H1 (cell line): ENCODE data around the gene OR10A7. TPM values are rescaled to one million over a fixed set of nuclear protein-coding genes. Genes with fewer than 3 reads are reported as not detected.

Experiments used
- CTCF ChIA-PET: fragments of 300-600 bp; sonication (Branson Sonifier 250); formaldehyde crosslinking; loops from one replicate; lab custom pipeline; 2021; ENCODE audit not compliant: partially characterized antibody; lab: Charles Lee
- POLR2A ChIA-PET: fragments of 300-600 bp; sonication (Branson Sonifier 250); formaldehyde crosslinking; loops from one replicate; lab custom pipeline; 2021; ENCODE audit warnings: inconsistent platforms; ENCODE audit not compliant: partially characterized antibody; lab: Charles Lee
- DNase-seq, 2 experiments: peaks; one replicate each; pipeline versions ENCODE4 v3.0.0 to v3.0.0-alpha.2; 2010 to 2022; ENCODE audit warnings: low spot score in 2 of 2, low read depth in 1 of 2, mixed read lengths in 1 of 2
- FAIRE-seq: peaks from 2 replicates; lab custom pipeline; 2011; peaks lifted over from hg19 to GRCh38; lab: Jason Lieb, UNC
- H2AFZ ChIP-seq: 2 replicates; pipeline ENCODE4 v1.8.1; 2012; ENCODE audit warnings: low read length, inconsistent platforms
- H2AK5ac ChIP-seq: 2 replicates; pipeline ENCODE4 v1.6.1; 2013; ENCODE audit warnings: low read depth, low read length
- H2BK120ac ChIP-seq: replicated peaks from 2 replicates; pipeline ENCODE3; 2013; ENCODE audit warnings: low read depth, low read length, inconsistent platforms
- H2BK12ac ChIP-seq: 2 replicates; pipeline ENCODE4 v1.6.1; 2013; ENCODE audit warnings: low read depth, low read length
- H2BK15ac ChIP-seq: 2 replicates; pipeline ENCODE4 v1.6.1; 2013; ENCODE audit warnings: low read length
- H2BK20ac ChIP-seq: 2 replicates; pipeline ENCODE4 v1.6.1; 2013; ENCODE audit warnings: low read length
- H2BK5ac ChIP-seq: 2 replicates; pipeline ENCODE4 v1.6.1; 2013; ENCODE audit warnings: low read depth, low read length
- H3K14ac ChIP-seq: 2 replicates; pipeline ENCODE4 v1.6.1; 2013; ENCODE audit warnings: inconsistent platforms; ENCODE audit not compliant: insufficient read length
- H3K18ac ChIP-seq: 2 replicates; pipeline ENCODE4 v1.6.1; 2013; ENCODE audit warnings: low read length; ENCODE audit errors: extremely low read depth
- H3K23ac ChIP-seq: 2 replicates; pipeline ENCODE4 v1.6.1; 2013; ENCODE audit warnings: inconsistent platforms; ENCODE audit not compliant: insufficient read length
- H3K23me2 ChIP-seq: 2 replicates; pipeline ENCODE4 v1.6.1; 2013; ENCODE audit warnings: low read depth, low read length
- H3K27ac ChIP-seq: 2 replicates; pipeline ENCODE4 v1.6.1; 2011; ENCODE audit warnings: low read depth, low read length, inconsistent platforms
- H3K27me3 ChIP-seq, 4 experiments: replicated peaks in 1 of 4; 1 replicate in 1 of 4; 2 replicates in 3 of 4; pipeline versions ENCODE4 v1.6.1 to v1.8.1; 2011 to 2013; ENCODE audit warnings: low read length in 3 of 4, mild to moderate bottlenecking in 3 of 4, inconsistent platforms in 2 of 4, mixed read lengths in 2 of 4, moderate library complexity in 1 of 4; ENCODE audit not compliant: control insufficient read depth in 3 of 4, insufficient read depth in 3 of 4; ENCODE audit errors: extremely low read depth in 1 of 4
- H3K36me3 ChIP-seq, 4 experiments: 2 replicates each; pipeline versions ENCODE4 v1.6.1 to v1.8.1; 2011 to 2013; ENCODE audit warnings: mild to moderate bottlenecking in 4 of 4, low read length in 3 of 4, moderate library complexity in 2 of 4, control low read depth in 1 of 4, inconsistent platforms in 1 of 4; ENCODE audit not compliant: insufficient read depth in 4 of 4, control insufficient read depth in 2 of 4
- H3K4ac ChIP-seq: replicated peaks from 2 replicates; pipeline ENCODE3; 2013; ENCODE audit warnings: low read length, low read depth, mixed read lengths, inconsistent platforms; ENCODE audit not compliant: insufficient read length
- H3K4me1 ChIP-seq, 4 experiments: replicated peaks in 1 of 4; 1 replicate in 1 of 4; 2 replicates in 3 of 4; pipeline versions ENCODE4 v1.6.1 to v1.8.1; 2011 to 2013; ENCODE audit warnings: low read length in 3 of 4, inconsistent platforms in 2 of 4, mixed read lengths in 1 of 4; ENCODE audit not compliant: insufficient read depth in 4 of 4, control insufficient read depth in 3 of 4
- H3K4me2 ChIP-seq, 2 experiments: 2 replicates each; pipeline versions ENCODE4 v1.6.1 to v1.8.1; 2011 to 2013; ENCODE audit warnings: low read depth in 2 of 2, low read length in 2 of 2, control low read depth in 1 of 2, inconsistent platforms in 1 of 2, mild to moderate bottlenecking in 1 of 2; ENCODE audit not compliant: insufficient read depth in 1 of 2
- H3K4me3 ChIP-seq, 4 experiments: fragments of 200-600, 300-600 bp in 1 of 4; sonication (generic), shearing (Covaris generic), sonication (Bioruptor Twin) in 1 of 4; 2 replicates each; pipeline versions ENCODE4 v1.5.1 to v1.8.1; 2011 to 2016; ENCODE audit warnings: low read length in 4 of 4, low read depth in 3 of 4, control low read depth in 2 of 4, inconsistent platforms in 2 of 4, mild to moderate bottlenecking in 2 of 4, mixed read lengths in 1 of 4, moderate library complexity in 1 of 4; ENCODE audit not compliant: insufficient read depth in 2 of 4; ENCODE audit errors: extremely low read depth in 1 of 4
- H3K56ac ChIP-seq: replicated peaks from 2 replicates; pipeline ENCODE3; 2013; ENCODE audit warnings: low read depth, mild to moderate bottlenecking, mixed read lengths, low read length, inconsistent platforms; ENCODE audit not compliant: insufficient read length
- H3K79me1 ChIP-seq: 2 replicates; pipeline ENCODE4 v1.6.1; 2013; ENCODE audit warnings: low read depth, low read length, control low read depth
- H3K79me2 ChIP-seq, 2 experiments: 2 replicates each; pipeline versions ENCODE4 v1.6.1 to v1.8.1; 2012 to 2013; ENCODE audit warnings: low read length in 2 of 2, mild to moderate bottlenecking in 2 of 2, inconsistent platforms in 1 of 2; ENCODE audit not compliant: insufficient read depth in 2 of 2, control insufficient read depth in 1 of 2
- H3K9ac ChIP-seq, 4 experiments: replicated peaks in 1 of 4; 1 replicate in 1 of 4; 2 replicates in 3 of 4; pipeline versions ENCODE4 v1.6.1 to v1.8.1; 2011 to 2013; ENCODE audit warnings: low read depth in 3 of 4, low read length in 3 of 4, control low read depth in 2 of 4, mild to moderate bottlenecking in 2 of 4, moderate library complexity in 2 of 4, inconsistent platforms in 1 of 4; ENCODE audit errors: extremely low read depth in 1 of 4
- H3K9me3 ChIP-seq, 2 experiments: 2 replicates each; pipeline versions ENCODE4 v1.6.1 to v1.8.1; 2012 to 2013; ENCODE audit warnings: mild to moderate bottlenecking in 2 of 2, moderate library complexity in 2 of 2, control low read depth in 1 of 2, inconsistent platforms in 1 of 2, low read depth in 1 of 2, low read length in 1 of 2, mixed read lengths in 1 of 2; ENCODE audit not compliant: insufficient read depth in 2 of 2
- H4K20me1 ChIP-seq, 2 experiments: replicated peaks in 1 of 2; 2 replicates each; pipeline versions ENCODE3 to v1.8.1; 2011 to 2013; ENCODE audit warnings: inconsistent platforms in 2 of 2, low read length in 2 of 2, mild to moderate bottlenecking in 1 of 2; ENCODE audit not compliant: insufficient read depth in 2 of 2, control insufficient read depth in 1 of 2
- H4K5ac ChIP-seq: 2 replicates; pipeline ENCODE4 v1.6.1; 2013; ENCODE audit warnings: low read length, low read depth, mixed read lengths, inconsistent platforms; ENCODE audit not compliant: insufficient read length
- H4K8ac ChIP-seq: 2 replicates; pipeline ENCODE4 v1.8.0; 2013; ENCODE audit warnings: mild to moderate bottlenecking, moderate library complexity, low read length, inconsistent platforms; ENCODE audit not compliant: insufficient read depth; ENCODE audit errors: extremely low read depth
- H4K91ac ChIP-seq: replicated peaks from 2 replicates; pipeline ENCODE3; 2013; ENCODE audit warnings: low read length, mixed read lengths, inconsistent platforms; ENCODE audit not compliant: insufficient read length
- BCL11A ChIP-seq, 2 experiments: IDR thresholded peaks; one replicate each; pipeline ENCODE4 v1.6.1; 2011; ENCODE audit warnings: low read depth in 2 of 2, low read length in 2 of 2, mild to moderate bottlenecking in 2 of 2
- CBX8 ChIP-seq: fragments of 300-800, 300-1000 bp; sonication (generic); IDR thresholded peaks from 2 replicates; pipeline ENCODE4 v1.7.1; 2016; ENCODE audit warnings: low read depth, low read length, borderline replicate concordance
- CHD1 ChIP-seq: IDR thresholded peaks from 2 replicates; pipeline ENCODE4 v1.6.1; 2012; ENCODE audit warnings: low read depth, low read length, improper control_type of control experiment
- GTF2F1 ChIP-seq: IDR thresholded peaks from 2 replicates; pipeline ENCODE4 v1.6.1; 2012; ENCODE audit warnings: low read depth, low read length, improper control_type of control experiment, borderline replicate concordance
- KDM1A ChIP-seq: fragments of 200-600, 300-600 bp; sonication (generic); IDR thresholded peaks from 2 replicates; pipeline ENCODE4 v1.7.1; 2016; ENCODE audit warnings: mild to moderate bottlenecking, low read length, borderline replicate concordance
- PHF8 ChIP-seq: fragments of 200-600 bp; sonication (generic); conservative IDR thresholded peaks from 2 replicates; pipeline ENCODE4 v1.7.1; 2012; ENCODE audit warnings: low read depth, mild to moderate bottlenecking, inconsistent platforms, low read length, moderate library complexity
- POLR2AphosphoS5 ChIP-seq: IDR thresholded peaks from 2 replicates; pipeline ENCODE4 v1.6.1; 2011; ENCODE audit warnings: low read depth, low read length
- POU5F1 ChIP-seq: IDR thresholded peaks from 2 replicates; pipeline ENCODE4 v1.6.1; 2011; ENCODE audit warnings: low read depth, mild to moderate bottlenecking, low read length, moderate library complexity
- RXRA ChIP-seq: IDR thresholded peaks from 2 replicates; pipeline ENCODE4 v1.6.1; 2011; ENCODE audit warnings: low read depth, mild to moderate bottlenecking, low read length, moderate library complexity; ENCODE audit not compliant: insufficient read depth
- SIRT6 ChIP-seq: IDR thresholded peaks from one replicate; pipeline ENCODE4 v1.7.1; 2012; ENCODE audit warnings: low read length, inconsistent platforms
- SP1 ChIP-seq: IDR thresholded peaks from 2 replicates; pipeline ENCODE4 v1.6.1; 2011; ENCODE audit warnings: low read depth, low read length
- YY1 ChIP-seq: IDR thresholded peaks from 2 replicates; pipeline ENCODE4 v1.6.1; 2011; ENCODE audit warnings: low read depth, mild to moderate bottlenecking, low read length
- WGBS, 2 experiments: shearing (Covaris generic) in 1 of 2; methylation state at CpG; one replicate each; pipeline versions ENCODE4 v1.1.6 to v1.1.7; 2013 to 2015; ENCODE audit warnings: low lambda C conversion rate in 2 of 2, mixed read lengths in 2 of 2, inconsistent platforms in 1 of 2, low coverage in 1 of 2, missing lambda C conversion rate in 1 of 2; ENCODE audit not compliant: insufficient replicate concordance in 2 of 2, insufficient coverage in 1 of 2, insufficient read length in 1 of 2; ENCODE audit errors: extremely low coverage in 1 of 2, missing lambda C conversion rate in 1 of 2; 5-methylcytosine and 5-hydroxymethylcytosine counted together
- polyA plus RNA-seq, 7 experiments: library from polyadenylated mRNA; depleted of rRNA in 3 of 7; stranded (reverse) in 5 of 7; unstranded in 2 of 7; fragments of >200 nt in 5 of 7; fragments of 200-250 nt in 2 of 7; gene quantifications; 1 replicate in 5 of 7; 2 replicates in 1 of 7; 4 replicates in 1 of 7; pipeline versions ENCODE4 v1.2.1 to v1.2.3, GENCODE V29; 2011 to 2013; ENCODE audit warnings: missing spikeins in 2 of 7, mixed read lengths in 2 of 7
- total RNA-seq: library from RNA; stranded (reverse); fragmentation: NEBNext Ultra II Directional; extraction: Animal tissue kit (Norgen Biotek cat#: 25700); gene quantifications from 2 replicates; pipeline ENCODE4 v1.2.1, GENCODE V29; 2021
- TF ChIP-seq, protein P1 (sequence below), 3 experiments: IDR thresholded peaks; 1 replicate in 2 of 3; 2 replicates in 1 of 3; pipeline versions ENCODE4 v1.5.1 to v1.6.1; 2011; ENCODE audit warnings: low read length in 3 of 3, mild to moderate bottlenecking in 3 of 3, inconsistent platforms in 2 of 3, low read depth in 1 of 3, moderate library complexity in 1 of 3; ENCODE audit not compliant: insufficient read depth in 1 of 3; ENCODE audit errors: control extremely low read depth in 1 of 3

The OR10A7 gene
- total and polyA plus RNA-seq, 2 of the 8 experiments (the other 6 are each of a cell fraction or from before 2014, with no cell fraction given), result not detected

- H3K9me3 ChIP-seq, result no peaks in the 10 kb centered on the region; a peak in 1 of 4 replicates
- no peaks in the 10 kb centered on the region for H3K23me2 ChIP-seq
- no peaks in the 10 kb centered on the region for H3K4me1 ChIP-seq
- no peak overlapping the region for H3K23ac ChIP-seq
- H3K9ac ChIP-seq, result no peak overlapping the region
- no peak overlapping the region for H2AFZ ChIP-seq
- no peak overlapping the region for H2BK20ac ChIP-seq
- no peak overlapping the region for H3K4ac ChIP-seq
- no peak overlapping the region for H4K8ac ChIP-seq
- no peak overlapping the region for H4K91ac ChIP-seq
- H2BK15ac ChIP-seq, result no peak overlapping the region
- no peak for TF ChIP-seq SIRT6
- no peak for TF ChIP-seq POLR2AphosphoS5
- TF ChIP-seq BCL11A (IDR thresholded peaks at IDR 0.05; ENCODE audit: low read depth in 2 of 2, low read length in 2 of 2), result no peak
- TF ChIP-seq GTF2F1, result no peak
- TF ChIP-seq, protein P1, sequence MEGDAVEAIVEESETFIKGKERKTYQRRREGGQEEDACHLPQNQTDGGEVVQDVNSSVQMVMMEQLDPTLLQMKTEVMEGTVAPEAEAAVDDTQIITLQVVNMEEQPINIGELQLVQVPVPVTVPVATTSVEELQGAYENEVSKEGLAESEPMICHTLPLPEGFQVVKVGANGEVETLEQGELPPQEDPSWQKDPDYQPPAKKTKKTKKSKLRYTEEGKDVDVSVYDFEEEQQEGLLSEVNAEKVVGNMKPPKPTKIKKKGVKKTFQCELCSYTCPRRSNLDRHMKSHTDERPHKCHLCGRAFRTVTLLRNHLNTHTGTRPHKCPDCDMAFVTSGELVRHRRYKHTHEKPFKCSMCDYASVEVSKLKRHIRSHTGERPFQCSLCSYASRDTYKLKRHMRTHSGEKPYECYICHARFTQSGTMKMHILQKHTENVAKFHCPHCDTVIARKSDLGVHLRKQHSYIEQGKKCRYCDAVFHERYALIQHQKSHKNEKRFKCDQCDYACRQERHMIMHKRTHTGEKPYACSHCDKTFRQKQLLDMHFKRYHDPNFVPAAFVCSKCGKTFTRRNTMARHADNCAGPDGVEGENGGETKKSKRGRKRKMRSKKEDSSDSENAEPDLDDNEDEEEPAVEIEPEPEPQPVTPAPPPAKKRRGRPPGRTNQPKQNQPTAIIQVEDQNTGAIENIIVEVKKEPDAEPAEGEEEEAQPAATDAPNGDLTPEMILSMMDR (IDR thresholded peaks at IDR 0.05; ENCODE audit: control extremely low read depth in 1 of 3, insufficient read depth in 1 of 3, low read depth in 1 of 3, low read length in 3 of 3), result no peak
- no peak for TF ChIP-seq RXRA
- no peak for TF ChIP-seq YY1
- no peak for TF ChIP-seq PHF8
- no peak for TF ChIP-seq SP1
- TF ChIP-seq CHD1, result no peak
- no peak for TF ChIP-seq POU5F1
- no peak for TF ChIP-seq CBX8
- TF ChIP-seq KDM1A, result no peak
- TF ChIP-seq, all 59 proteins: peak for 0
- no peak overlapping the region for H3K4me3 ChIP-seq
- no peak overlapping the region for H3K4me2 ChIP-seq
- H4K5ac ChIP-seq, result no peak overlapping the region
- WGBS, 2 experiments, result 96% methylated on average over 4 of the region's 4 CpGs; no CpG with 5 or more reads in 1 of the 2 experiments
- DNase-seq (no peak), FAIRE-seq (no peak)
- H3K27ac ChIP-seq, result no peak overlapping the region
- H3K79me2 ChIP-seq, result no peaks in the 10 kb centered on the region
- no peaks in the 10 kb centered on the region for H3K36me3 ChIP-seq
- H3K79me1 ChIP-seq, result no peaks in the 10 kb centered on the region
- H4K20me1 ChIP-seq, result no peaks in the 10 kb centered on the region
- no peak overlapping the region for H2BK120ac ChIP-seq
- H3K18ac ChIP-seq, result no peak overlapping the region
- no peak overlapping the region for H2AK5ac ChIP-seq
- no peak overlapping the region for H3K56ac ChIP-seq
- no peak overlapping the region for H3K14ac ChIP-seq
- H3K27me3 ChIP-seq, result no peaks in the 10 kb centered on the region
- CTCF ChIA-PET, result interaction anchor here (0.6 kb wide), 1 partner anchor 669 kb away, joined by 3 read pairs; no protein-coding TSS in a partner anchor
- POLR2A ChIA-PET, result no interaction called here
- no peak overlapping the region for H2BK5ac ChIP-seq
- no peak overlapping the region for H2BK12ac ChIP-seq
Measured at GRCh38 chr12:55256831-55257230, 36.0 kb downstream of the OR10A7 start.
